BE2C (cell line): ENCODE measurements around the gene ENOX1.

ENCODE experiments used
- DNase-seq: peaks from one replicate; pipeline ENCODE4 v3.0.0-alpha.2; 2020
- H3K27me3 ChIP-seq: fragments of 250-450 bp; sonication (Bioruptor Pico); 2 replicates; pipeline ENCODE4 v1.5.1; 2020; ENCODE audit warnings: mild to moderate bottlenecking
- H3K36me3 ChIP-seq: fragments of 250-450 bp; sonication (Bioruptor Pico); 2 replicates; pipeline ENCODE4 v1.5.1; 2020; ENCODE audit warnings: mild to moderate bottlenecking
- H3K4me1 ChIP-seq: fragments of 250-450 bp; sonication (Bioruptor Pico); 2 replicates; pipeline ENCODE4 v1.5.1; 2020
- H3K4me3 ChIP-seq: 2 replicates; pipeline ENCODE4 v1.5.1; 2011; ENCODE audit warnings: low read depth, low read length
- H3K9me3 ChIP-seq: fragments of 250-450 bp; sonication (Bioruptor Pico); 2 replicates; pipeline ENCODE4 v1.5.1; 2020
- TF ChIP-seq, protein P1 (sequence below): IDR thresholded peaks from 2 replicates; pipeline ENCODE4 v1.5.1; 2012; ENCODE audit warnings: mild to moderate bottlenecking, low read depth, low read length

Gene ENOX1

DNA sequence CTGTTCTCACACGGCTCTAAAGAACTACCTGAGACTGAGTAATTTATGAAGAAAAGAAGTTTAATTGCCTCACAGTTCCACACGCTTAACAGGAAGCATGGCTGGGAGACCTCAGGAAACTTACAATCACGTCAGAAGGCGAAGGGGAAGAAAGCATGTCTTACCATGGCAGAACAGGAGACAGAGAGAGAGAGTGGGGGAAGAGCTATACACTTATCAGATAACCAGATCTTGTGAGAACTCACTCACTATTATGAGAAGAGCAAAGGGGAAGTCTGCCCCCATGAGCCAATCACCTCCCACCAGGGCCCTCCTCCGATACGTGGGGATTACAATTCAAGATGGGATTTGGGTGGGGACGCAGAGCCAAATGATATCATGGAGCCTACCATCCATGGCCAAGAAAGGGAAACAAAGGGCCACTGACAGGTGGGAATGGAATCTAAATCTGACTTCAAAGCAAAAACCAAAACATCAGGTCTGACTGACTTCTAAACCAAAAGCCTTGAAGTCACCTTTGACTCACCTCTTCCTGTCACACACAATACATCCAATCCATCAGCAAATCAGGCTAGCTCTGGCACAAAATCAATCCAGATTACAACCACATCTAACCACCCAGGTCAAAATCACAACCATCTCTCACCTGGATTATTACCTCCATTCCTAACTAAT lies 189.7 kb downstream of the ENOX1 start:
- TF ChIP-seq, protein P1, sequence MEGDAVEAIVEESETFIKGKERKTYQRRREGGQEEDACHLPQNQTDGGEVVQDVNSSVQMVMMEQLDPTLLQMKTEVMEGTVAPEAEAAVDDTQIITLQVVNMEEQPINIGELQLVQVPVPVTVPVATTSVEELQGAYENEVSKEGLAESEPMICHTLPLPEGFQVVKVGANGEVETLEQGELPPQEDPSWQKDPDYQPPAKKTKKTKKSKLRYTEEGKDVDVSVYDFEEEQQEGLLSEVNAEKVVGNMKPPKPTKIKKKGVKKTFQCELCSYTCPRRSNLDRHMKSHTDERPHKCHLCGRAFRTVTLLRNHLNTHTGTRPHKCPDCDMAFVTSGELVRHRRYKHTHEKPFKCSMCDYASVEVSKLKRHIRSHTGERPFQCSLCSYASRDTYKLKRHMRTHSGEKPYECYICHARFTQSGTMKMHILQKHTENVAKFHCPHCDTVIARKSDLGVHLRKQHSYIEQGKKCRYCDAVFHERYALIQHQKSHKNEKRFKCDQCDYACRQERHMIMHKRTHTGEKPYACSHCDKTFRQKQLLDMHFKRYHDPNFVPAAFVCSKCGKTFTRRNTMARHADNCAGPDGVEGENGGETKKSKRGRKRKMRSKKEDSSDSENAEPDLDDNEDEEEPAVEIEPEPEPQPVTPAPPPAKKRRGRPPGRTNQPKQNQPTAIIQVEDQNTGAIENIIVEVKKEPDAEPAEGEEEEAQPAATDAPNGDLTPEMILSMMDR, result no peak
- Histone ChIP-seq H3K27me3 (no peaks in the 10 kb centered on the region), H3K4me1 (peaks cover 6% of the 10 kb centered on the region), H3K36me3 (no peaks in the 10 kb centered on the region), H3K9me3 (no peaks in the 10 kb centered on the region), H3K4me3 (no peak overlapping the region)
- DNase-seq, result no peak

- DNase-seq, result no peak
- no peak overlapping the region for H3K4me3 ChIP-seq
- no peaks in the 10 kb centered on the region for H3K36me3 ChIP-seq
- H3K27me3 ChIP-seq, result no peaks in the 10 kb centered on the region
- no peaks in the 10 kb centered on the region for H3K9me3 ChIP-seq
- H3K4me1 ChIP-seq, result peaks cover 6% of the 10 kb centered on the region
- TF ChIP-seq, protein P1, result no peak
These were observed 190.8 kb downstream of the ENOX1 start for GRCh38 chr13:43596006-43596405.

- H3K4me1 ChIP-seq, result no peaks in the 10 kb centered on the region
- H3K27me3 ChIP-seq, result no peaks in the 10 kb centered on the region
- TF ChIP-seq, protein P1, result no peak
- no peaks in the 10 kb centered on the region for H3K36me3 ChIP-seq
- H3K9me3 ChIP-seq, result no peaks in the 10 kb centered on the region
- DNase-seq, result no peak
- no peak overlapping the region for H3K4me3 ChIP-seq
These were observed 199.4 kb downstream of the ENOX1 start for GRCh38 chr13:43587376-43587775.

- H3K27me3 ChIP-seq, result no peaks in the 10 kb centered on the region
- TF ChIP-seq, protein P1, result no peak
- no peaks in the 10 kb centered on the region for H3K9me3 ChIP-seq
- H3K4me1 ChIP-seq, result no peaks in the 10 kb centered on the region
- no peak for DNase-seq
- no peaks in the 10 kb centered on the region for H3K36me3 ChIP-seq
- H3K4me3 ChIP-seq, result no peak overlapping the region
These were observed 202.0 kb downstream of the ENOX1 start for GRCh38 chr13:43584751-43585150.

DNA sequence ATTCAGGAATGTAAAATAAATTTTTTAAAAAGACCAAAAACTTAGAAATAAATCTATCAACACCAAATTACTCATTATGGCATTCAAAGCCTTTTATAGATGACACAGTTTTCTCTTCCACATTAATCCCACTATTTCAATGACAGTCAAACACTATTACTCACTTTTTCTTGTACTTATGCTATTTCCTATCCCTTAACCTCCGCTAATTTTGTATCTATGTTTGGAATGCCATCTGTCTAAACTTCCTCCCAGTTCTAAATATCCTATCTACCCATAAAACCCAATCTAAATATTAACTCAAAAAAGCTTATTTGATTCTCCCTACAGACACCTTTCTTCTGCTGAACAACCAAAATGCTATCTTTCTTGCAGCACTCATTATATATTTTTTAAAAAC lies 203.5 kb downstream of the ENOX1 start:
- Histone ChIP-seq H3K4me3 (no peak overlapping the region), H3K4me1 (no peaks in the 10 kb centered on the region), H3K9me3 (no peaks in the 10 kb centered on the region), H3K36me3 (no peaks in the 10 kb centered on the region), H3K27me3 (no peaks in the 10 kb centered on the region)
- TF ChIP-seq, protein P1, result no peak
- no peak for DNase-seq

GRCh38 chr13:43580280-43580679 lies 206.5 kb downstream of the ENOX1 start:
- TF ChIP-seq, protein P1, result no peak
- DNase-seq, result no peak
- no peak overlapping the region for H3K4me3 ChIP-seq
- H3K27me3 ChIP-seq, result no peaks in the 10 kb centered on the region
- no peaks in the 10 kb centered on the region for H3K36me3 ChIP-seq
- H3K4me1 ChIP-seq, result no peaks in the 10 kb centered on the region
- no peaks in the 10 kb centered on the region for H3K9me3 ChIP-seq
